Cerebellar nuclear complex (tissue), 1 donor: ENCODE measurements around the gene OR2S2.
"Not testable (repeated sequence)": the region's sequence is repeated elsewhere in the genome, so short reads cannot be mapped to it uniquely, and the experiment has no call there.

ENCODE experiments used
- DNase-seq, 2 experiments: peaks; one replicate each; lab custom pipeline; 2025; lab: John Stamatoyannopoulos, UW

OR2S2 gene

GRCh38 chr9:35962126-35962906 lies 4.4 kb upstream of the OR2S2 start:
- no peak for DNase-seq

- no peak for DNase-seq
These were observed 2.2 kb upstream of the OR2S2 start for GRCh38 chr9:35960039-35960655.

- no peak for DNase-seq
These were observed 1.3 kb downstream of the OR2S2 start for GRCh38 chr9:35956651-35957050.

GRCh38 chr9:35954942-35955546 lies 2.9 kb downstream of the OR2S2 start:
- peak in 1 of 2 experiments; percentile 44 for DNase-seq

DNA sequence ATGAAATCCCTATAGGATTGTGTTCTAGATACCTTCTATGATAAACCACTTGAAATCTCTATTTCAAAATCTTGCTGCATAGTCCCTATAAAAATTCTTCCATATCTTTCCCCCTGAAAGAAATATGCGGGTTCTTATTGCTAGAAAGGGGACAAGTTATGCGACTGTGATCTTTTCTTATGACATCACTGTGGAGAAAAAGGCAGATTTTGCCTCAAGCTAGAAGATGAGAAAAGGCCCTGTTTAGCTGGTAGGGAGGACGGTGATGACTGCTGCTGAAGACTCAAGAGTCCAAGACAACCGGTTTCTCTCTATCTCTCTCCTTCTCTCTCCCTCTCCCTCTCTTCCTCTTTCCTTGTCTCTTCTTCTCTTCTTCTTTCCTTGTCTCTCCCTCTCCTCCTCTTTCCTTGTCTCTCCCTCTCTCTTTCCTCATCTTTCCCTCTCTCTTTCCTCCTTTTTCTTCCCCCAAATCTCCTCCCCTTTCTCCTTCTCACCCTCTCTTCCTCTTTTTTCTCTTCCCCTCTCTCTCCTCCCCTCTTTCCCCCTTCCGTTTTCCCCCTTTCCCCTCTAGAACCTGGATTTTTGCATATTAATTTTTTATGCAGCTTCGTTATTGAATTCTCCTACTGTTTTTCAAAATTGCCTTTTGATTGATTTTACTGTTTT lies 5.3 kb downstream of the OR2S2 start:
- DNase-seq, result no peak

- DNase-seq, result no peak
These were observed 6.2 kb downstream of the OR2S2 start for GRCh38 chr9:35951736-35952135.

DNA sequence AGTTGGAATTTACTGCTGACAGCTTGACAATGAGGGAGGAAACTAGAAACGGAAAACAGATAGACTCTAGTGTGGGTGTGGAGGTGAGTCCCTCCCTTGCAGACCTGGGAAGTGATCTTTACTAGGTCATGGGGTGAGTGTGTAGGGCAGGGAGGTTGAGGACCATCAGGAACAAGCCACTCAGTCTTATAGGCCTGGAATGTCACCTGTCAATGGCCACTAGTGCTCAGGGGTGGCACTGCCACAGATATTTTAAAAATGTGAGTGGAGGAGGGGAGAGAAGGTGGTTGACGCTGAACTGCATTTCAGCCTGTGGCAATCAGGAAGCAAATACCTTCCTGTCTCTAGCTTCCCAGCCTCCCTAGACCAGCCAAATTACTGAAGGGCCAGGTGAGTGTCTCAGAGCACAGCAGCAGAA lies 9.0 kb downstream of the OR2S2 start:
- no peak for DNase-seq

GRCh38 chr9:35948451-35948850 lies 9.5 kb downstream of the OR2S2 start:
- no peak for DNase-seq

DNA sequence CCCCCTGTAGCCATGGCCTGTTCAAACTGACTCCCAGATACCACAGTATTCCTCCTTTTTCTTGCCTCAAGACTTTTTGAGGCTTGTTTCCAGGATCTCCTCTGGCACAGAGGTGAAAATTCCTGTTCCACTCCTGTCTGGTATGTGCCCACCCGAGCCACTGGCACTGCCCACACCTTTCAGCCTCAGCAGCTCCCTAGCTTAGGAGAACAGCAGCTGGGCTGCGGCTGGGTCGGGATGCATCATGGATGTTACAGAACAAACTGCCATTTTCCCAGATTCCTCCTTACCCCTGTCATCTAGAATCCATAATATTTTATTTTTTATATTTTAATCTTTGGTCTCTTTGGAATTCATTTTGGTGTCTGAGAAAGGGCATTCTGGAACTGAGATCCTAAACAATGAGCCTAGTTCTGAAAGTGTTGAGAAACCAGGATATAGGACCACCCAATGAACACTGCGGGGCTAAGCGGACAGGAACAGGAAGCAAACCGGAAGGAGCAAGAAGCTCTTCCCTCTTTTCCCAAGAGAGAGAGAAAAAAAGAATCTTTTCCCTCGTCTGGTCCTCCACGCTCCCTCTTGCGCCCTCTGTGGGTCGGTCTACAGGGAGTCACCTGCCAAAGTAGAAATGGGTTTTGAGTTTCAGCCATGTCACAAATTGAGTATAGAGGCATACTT lies 12.5 kb downstream of the OR2S2 start:
- peak in 1 of 2 experiments; percentile 57 for DNase-seq

GRCh38 chr9:35944841-35945240 lies 13.1 kb downstream of the OR2S2 start:
- DNase-seq, result no peak

GRCh38 chr9:35944173-35944572 lies 13.8 kb downstream of the OR2S2 start:
- no peak for DNase-seq

DNA sequence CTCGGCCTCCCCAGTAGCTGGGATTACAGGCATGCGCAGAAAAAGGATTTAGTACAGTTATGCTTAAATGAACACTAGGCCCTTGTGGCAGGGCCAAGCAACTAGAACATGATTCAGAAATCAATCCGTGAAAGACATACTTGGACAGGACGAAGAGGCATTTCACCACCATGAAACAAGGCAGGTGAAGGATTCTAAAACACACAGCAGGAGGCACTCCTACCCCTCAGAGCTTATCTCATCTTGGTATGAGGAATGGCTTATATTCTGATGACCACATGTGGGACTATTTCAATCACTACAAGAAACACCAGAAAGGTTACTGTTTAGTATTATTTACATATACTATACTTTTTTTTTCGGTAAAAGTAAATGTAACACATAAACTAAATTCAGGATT lies 15.7 kb downstream of the OR2S2 start:
- DNase-seq, result no peak

- DNase-seq, result no peak
These were observed 17.2 kb downstream of the OR2S2 start for GRCh38 chr9:35940458-35941407.

GRCh38 chr9:35939679-35940250 lies 18.2 kb downstream of the OR2S2 start:
- no peak for DNase-seq

GRCh38 chr9:35938474-35939356 lies 19.2 kb downstream of the OR2S2 start:
- DNase-seq, result no peak

- no peak for DNase-seq
These were observed 20.7 kb downstream of the OR2S2 start for GRCh38 chr9:35937227-35937626.

- DNase-seq, result no peak
These were observed 22.0 kb downstream of the OR2S2 start for GRCh38 chr9:35935755-35936509.

GRCh38 chr9:35935261-35935660 lies 22.7 kb downstream of the OR2S2 start:
- DNase-seq, result no peak

- not testable (repeated sequence) for DNase-seq
These were observed 23.9 kb downstream of the OR2S2 start for GRCh38 chr9:35934069-35934468.
